NCI-H1436 (cell line): ENCODE measurements around the gene SPATA3.

ENCODE experiments used
- DNase-seq: peaks from one replicate; lab custom pipeline; 2025; lab: John Stamatoyannopoulos, UW

SPATA3 gene

GRCh38 chr2:230968921-230969658, 26.8 kb upstream of the SPATA3 start:
- DNase-seq, result no peak

- no peak for DNase-seq
Observed at GRCh38 chr2:230969659-230970015, 26.3 kb upstream of the SPATA3 start.

DNA sequence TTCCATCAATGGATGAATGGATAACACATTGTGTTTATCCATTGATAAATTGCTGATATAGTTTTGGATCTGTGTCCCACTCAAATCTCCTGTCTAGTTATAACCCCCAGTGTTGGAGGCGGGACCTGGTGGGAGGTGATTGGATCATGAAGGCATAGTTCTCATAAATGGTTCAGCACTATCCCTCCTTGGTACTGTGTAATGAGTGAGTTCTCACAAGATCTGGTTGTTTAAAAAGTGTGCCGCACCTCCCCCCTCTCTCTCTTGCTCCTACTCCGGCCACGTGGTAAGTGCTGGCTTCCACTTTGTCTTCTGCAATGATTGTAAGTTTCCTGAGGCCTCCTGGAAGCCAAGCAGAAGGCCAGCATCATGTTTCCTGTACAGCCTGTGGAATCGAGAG, 23.9 kb upstream of the SPATA3 start:
- DNase-seq, result no peak

DNA sequence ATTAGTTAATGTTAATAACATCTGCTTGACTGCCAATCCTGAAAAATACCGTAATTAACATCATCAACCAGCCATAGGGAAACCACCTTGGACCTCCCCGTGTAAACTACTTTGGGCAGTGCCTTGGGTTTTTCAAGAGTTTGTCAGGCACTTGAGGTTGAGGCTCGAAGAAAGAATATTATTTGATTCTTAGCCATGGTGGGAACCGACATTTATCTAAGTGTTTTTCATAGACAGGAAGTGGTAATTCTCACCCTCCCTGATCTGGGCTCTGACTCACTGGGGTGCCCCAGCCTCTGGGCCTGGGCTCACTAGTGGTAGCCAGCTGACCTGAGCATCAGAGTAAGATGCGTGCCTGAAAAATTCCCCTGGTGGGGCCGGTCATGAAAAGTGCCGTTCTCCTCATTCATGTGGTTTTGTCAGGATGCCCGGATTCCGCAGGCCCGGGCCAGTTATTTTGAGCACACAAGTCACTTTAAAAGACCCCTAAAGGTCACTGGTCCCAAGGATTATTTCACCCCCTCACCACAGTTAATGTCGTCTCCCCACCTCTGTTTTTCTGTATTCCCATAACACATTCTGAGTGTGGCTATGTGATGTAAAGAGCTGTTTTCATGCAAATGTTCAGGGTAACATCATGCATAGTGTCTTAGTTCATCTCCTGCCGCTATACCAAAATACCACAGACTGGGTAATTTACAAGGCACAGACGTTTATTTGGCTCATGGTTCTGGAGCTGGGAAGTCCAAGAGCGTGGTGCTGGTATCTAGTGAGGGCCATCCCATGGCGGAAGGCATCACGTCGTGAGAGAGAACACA, 21.6 kb upstream of the SPATA3 start:
- no peak for DNase-seq

DNA sequence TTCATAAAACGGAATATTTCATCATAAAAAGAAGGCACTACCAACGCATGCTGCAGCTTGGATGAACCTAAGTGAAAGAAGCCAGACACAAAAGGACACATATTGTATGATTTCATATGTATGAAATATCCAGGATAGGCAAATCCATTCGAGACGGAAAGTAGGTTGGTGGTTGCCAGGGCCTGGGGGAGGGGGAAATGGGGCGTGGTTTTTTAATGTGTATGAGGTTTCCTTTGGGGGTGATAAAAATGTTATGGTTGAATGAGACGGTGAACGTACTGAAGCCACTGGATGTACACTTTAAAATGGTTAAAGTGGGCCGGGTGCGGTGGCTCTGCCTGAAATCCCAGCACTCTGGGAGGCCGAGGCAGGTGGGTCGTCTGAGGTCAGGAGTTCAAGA, 20.0 kb upstream of the SPATA3 start:
- DNase-seq, result no peak

- no peak for DNase-seq
Observed at GRCh38 chr2:230976671-230977171, 19.2 kb upstream of the SPATA3 start.

GRCh38 chr2:230980468-230980867, 15.5 kb upstream of the SPATA3 start:
- DNase-seq, result no peak

DNA sequence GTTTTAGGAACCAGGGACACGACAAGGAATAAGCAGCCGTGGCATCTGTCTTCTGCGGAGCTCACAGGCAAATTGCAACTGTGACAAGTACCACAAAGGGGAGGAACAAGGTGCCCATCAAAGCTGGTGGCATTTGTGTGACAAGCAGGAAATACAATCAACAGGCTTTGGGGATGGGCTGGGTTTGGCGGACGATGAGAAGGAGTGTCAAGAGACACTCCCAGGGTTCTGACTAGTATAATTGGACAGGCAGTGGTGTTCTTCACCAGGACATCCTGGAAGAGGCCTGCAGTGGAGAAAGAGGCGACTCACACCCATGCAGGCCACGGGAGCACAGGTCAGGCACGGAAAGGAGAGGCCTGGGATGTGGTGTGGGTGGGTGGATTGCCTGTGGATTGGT, 14.2 kb upstream of the SPATA3 start:
- DNase-seq, result no peak

GRCh38 chr2:230982126-230982525, 13.8 kb upstream of the SPATA3 start:
- no peak for DNase-seq

GRCh38 chr2:230982528-230982927, 13.4 kb upstream of the SPATA3 start:
- DNase-seq, result no peak

- no peak for DNase-seq
Observed at GRCh38 chr2:230983566-230983965, 12.4 kb upstream of the SPATA3 start.

DNA sequence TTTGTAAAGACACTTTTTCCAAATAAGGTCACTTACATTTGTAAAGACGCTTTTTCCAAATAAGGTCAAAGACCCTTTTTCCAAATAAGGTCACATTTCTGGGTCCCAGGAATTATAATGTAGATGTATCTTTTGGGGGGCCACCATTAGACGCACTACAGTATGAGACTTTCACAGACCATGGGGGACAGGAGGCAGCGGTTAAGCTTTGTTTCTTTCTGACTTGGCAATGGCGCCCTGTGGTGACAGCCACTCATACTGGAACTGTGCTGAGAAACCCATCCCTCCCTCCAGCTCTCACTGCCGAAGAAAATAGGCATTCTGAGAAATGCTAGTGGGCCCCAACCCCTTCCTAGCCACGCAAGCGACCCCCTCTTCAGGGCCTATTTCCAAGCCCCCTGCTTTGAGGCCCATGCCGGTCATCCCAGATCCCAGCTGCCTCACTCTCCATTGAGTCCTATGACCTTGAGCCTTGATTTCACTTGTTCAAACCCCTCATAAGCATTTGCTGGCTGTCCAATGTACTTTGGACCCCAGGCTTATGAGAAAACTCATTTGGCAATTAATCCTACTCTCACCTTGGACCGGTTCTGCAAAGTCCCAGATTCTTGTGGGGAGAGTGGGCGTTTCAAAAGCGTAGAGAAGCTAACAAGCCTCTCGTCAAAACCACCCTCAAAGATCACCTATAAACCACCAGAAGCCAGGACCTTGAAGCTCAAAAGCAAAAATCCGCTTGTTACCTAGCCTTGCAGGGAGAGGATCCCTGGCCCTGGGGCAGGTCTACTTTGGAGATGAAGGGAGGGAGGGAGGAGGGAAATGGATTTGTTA, 11.3 kb upstream of the SPATA3 start:
- DNase-seq, result no peak

- DNase-seq, result no peak
Observed at GRCh38 chr2:230985519-230986231, 10.2 kb upstream of the SPATA3 start.

DNA sequence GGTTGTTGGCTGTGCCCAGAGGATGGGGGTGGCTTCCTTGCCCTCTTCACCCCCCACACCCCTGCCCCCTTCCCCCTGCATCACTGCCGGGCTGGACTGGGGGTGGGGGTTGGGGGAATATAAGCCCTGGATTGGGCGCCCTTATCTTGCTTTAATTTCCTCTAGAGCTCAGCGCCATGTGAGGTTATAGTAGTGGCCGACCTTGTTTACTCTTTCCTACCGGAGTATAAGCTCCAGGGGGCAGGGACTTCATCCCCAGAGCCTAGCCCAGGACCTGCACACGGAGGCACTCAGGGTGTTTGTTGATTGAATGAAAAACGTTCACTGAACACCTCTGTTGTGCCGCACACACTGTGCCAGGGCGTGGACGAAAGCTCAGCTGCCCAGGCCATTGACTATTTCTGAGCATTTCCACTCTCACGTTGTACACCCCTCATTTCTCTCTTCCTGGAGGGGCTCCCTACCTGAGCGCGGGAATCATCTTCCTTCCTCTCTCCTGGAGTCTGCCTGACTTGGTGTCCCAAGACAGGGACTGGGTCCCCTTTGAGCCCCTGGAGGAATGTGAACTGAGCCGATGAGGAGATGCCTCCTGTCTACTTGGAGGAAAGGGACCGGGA, 9.3 kb upstream of the SPATA3 start:
- no peak for DNase-seq

GRCh38 chr2:230987137-230988020, 8.5 kb upstream of the SPATA3 start:
- DNase-seq, result peak; percentile 41

- DNase-seq, result no peak
Observed at GRCh38 chr2:230989731-230990130, 6.2 kb upstream of the SPATA3 start.

- DNase-seq, result no peak
Observed at GRCh38 chr2:230990131-230990898, 5.6 kb upstream of the SPATA3 start.

DNA sequence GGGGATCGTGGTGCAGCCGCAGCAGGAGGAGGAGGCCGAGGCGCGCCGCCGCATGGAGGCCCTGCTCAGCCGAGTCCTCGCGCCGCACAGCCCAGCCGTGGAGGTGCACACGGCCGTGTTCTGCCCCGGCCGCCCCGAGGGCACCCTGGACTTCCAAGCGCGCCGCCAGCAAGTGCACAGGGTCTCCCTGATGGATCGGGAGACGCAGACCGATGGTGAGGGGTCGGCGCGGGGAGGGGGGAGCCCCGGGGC, 5.1 kb upstream of the SPATA3 start:
- DNase-seq, result no peak

GRCh38 chr2:230991598-230991997, 4.3 kb upstream of the SPATA3 start:
- no peak for DNase-seq

GRCh38 chr2:230996661-230997060, 740 bp downstream of the SPATA3 start:
- no peak for DNase-seq
